Activated T-helper 17 cell treated with anti-CD3 and anti-CD28 coated beads, Interleukin-2, amount 50 U/mL, for 72 hours (primary cell): ENCODE results near the gene NR0B1. TPM values are rescaled to one million over a fixed set of nuclear protein-coding genes. Genes with fewer than 3 reads are reported as not detected.

Experiments
- ATAC-seq: fragments of 150-1000 bp; cut with Tn5 transposase; replicated peaks from 2 replicates; pipeline ENCODE4 v1.10.0; 2021; ENCODE audit warnings: mild to moderate bottlenecking, moderate library complexity
- H3K27ac Mint-ChIP-seq: one replicate; pipeline ENCODE4 v1.8.0; 2022; ENCODE audit warnings: mixed read lengths
- H3K27me3 Mint-ChIP-seq: one replicate; pipeline ENCODE4 v1.8.0; 2022; ENCODE audit warnings: mixed read lengths
- H3K36me3 Mint-ChIP-seq: one replicate; pipeline ENCODE4 v1.8.0; 2022; ENCODE audit warnings: low read depth, mild to moderate bottlenecking, mixed read lengths
- H3K4me1 Mint-ChIP-seq: one replicate; pipeline ENCODE4 v1.8.0; 2022; ENCODE audit warnings: mixed read lengths
- H3K4me3 Mint-ChIP-seq: one replicate; pipeline ENCODE4 v1.8.0; 2022; ENCODE audit warnings: mild to moderate bottlenecking, mixed read lengths
- H3K9me3 Mint-ChIP-seq: one replicate; pipeline ENCODE4 v1.8.0; 2022; ENCODE audit warnings: mixed read lengths
- total RNA-seq, 2 donors: library from RNA; stranded (reverse); gene quantifications; one replicate each; pipeline ENCODE4 v1.2.3, GENCODE V29; 2022

The NR0B1 gene
- total RNA-seq, 2 donors from 2014 or later: not detected

- H3K27me3 Mint-ChIP-seq: no peaks in the 10 kb centered on the region
- no peak for ATAC-seq
- no peaks in the 10 kb centered on the region for H3K4me1 Mint-ChIP-seq
- no peak overlapping the region for H3K4me3 Mint-ChIP-seq
- no peak overlapping the region for H3K27ac Mint-ChIP-seq
- no peaks in the 10 kb centered on the region for H3K36me3 Mint-ChIP-seq
- H3K9me3 Mint-ChIP-seq: no peaks in the 10 kb centered on the region
Measured at GRCh38 chrX:30301208-30301607, 8.0 kb downstream of the NR0B1 start.

DNA sequence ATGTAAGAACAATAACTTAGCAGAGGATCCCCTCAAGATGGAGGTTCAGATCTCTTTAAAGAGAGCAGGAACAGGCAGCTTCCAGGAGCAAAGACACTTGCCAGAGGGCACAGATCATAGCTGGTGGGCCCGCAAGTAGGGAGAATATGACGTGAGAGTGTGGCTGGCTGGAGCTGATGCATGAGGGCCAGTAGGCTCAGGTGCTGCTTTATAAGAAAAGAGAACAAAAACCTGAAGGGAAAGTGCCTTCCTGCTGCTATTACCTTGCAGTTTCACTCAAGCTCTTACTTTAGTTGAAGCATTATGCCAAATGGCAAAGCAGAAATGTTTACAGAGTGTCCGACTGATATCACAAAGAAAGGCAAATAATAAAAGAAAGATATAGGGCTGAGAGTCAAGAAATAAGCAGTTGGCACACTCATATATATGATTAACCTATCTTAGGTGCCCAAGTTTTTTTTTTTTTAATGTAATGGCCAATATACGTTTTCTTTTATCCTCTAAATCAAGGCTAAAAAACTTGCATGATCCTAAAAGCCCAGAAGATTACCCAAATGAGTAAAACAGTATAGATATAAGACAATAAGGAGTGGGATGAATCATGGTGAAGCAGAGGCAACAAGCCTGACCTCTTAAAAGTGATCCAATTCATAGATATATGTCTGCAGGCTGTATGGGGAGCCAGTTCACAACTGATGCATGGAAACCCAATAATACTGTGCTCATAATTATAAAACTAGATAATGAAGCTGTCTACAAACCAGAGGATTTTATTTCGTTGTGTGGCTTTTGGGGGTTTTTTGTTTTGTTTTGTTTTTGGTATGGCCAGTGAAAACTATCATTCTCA lies 12.6 kb downstream of the NR0B1 start:
- Mint-ChIP-seq H3K36me3 (no peaks in the 10 kb centered on the region), H3K4me1 (no peaks in the 10 kb centered on the region), H3K27me3 (no peaks in the 10 kb centered on the region), H3K4me3 (no peak overlapping the region), H3K9me3 (no peaks in the 10 kb centered on the region), H3K27ac (no peak overlapping the region)
- ATAC-seq: no peak

DNA sequence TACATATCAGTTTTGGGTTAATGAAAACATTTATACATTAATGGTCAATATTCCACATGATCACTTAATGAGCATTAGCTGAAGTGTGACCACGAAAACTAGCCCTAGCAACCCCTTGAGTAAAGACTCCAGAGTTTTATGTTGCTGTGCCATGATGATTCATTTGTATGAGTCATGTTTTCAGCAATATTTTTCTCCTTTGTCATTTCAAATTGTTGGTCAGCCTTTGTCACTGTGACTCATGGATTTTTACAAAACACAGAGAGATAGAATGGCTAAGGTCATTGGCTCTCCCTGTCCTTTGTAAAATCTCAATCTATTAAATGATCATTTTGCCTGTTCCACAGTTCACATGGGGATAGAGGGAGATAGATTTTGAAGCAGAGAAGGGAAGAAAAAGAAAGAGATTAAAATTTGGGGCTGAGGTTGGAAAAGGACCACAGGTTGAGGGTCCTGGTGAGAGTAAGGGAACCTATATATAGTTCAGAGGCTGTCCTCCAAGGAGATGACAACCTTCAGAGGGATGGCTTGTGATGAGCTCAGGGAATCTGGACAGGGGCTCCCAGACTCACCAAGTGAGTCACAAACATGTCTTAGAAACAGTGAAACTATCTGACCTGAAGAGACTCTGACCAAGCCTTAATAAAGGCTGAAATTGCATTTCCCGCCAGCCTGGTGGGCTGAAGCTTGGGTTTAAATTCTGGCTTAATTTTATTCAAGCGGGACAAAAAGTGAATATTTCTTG lies 25.6 kb downstream of the NR0B1 start:
- H3K27ac Mint-ChIP-seq: peak overlapping the region; percentile 72
- H3K27me3 Mint-ChIP-seq: no peaks in the 10 kb centered on the region
- no peaks in the 10 kb centered on the region for H3K4me1 Mint-ChIP-seq
- no peaks in the 10 kb centered on the region for H3K36me3 Mint-ChIP-seq
- no peak overlapping the region for H3K4me3 Mint-ChIP-seq
- no peaks in the 10 kb centered on the region for H3K9me3 Mint-ChIP-seq
- ATAC-seq: peak; percentile 58

GRCh38 chrX:30282527-30282926 lies 26.7 kb downstream of the NR0B1 start:
- H3K36me3 Mint-ChIP-seq: no peaks in the 10 kb centered on the region
- H3K4me1 Mint-ChIP-seq: no peaks in the 10 kb centered on the region
- H3K27me3 Mint-ChIP-seq: no peaks in the 10 kb centered on the region
- H3K9me3 Mint-ChIP-seq: no peaks in the 10 kb centered on the region
- ATAC-seq: no peak
- H3K27ac Mint-ChIP-seq: no peak overlapping the region
- no peak overlapping the region for H3K4me3 Mint-ChIP-seq

GRCh38 chrX:30280428-30280827 lies 28.8 kb downstream of the NR0B1 start:
- Mint-ChIP-seq H3K9me3 (no peaks in the 10 kb centered on the region), H3K27ac (no peak overlapping the region), H3K4me1 (no peaks in the 10 kb centered on the region), H3K36me3 (no peaks in the 10 kb centered on the region), H3K27me3 (no peaks in the 10 kb centered on the region), H3K4me3 (no peak overlapping the region)
- ATAC-seq: no peak

GRCh38 chrX:30278365-30278764 lies 30.8 kb downstream of the NR0B1 start:
- no peak for ATAC-seq
- no peaks in the 10 kb centered on the region for H3K4me1 Mint-ChIP-seq
- H3K9me3 Mint-ChIP-seq: no peaks in the 10 kb centered on the region
- H3K27ac Mint-ChIP-seq: no peak overlapping the region
- no peaks in the 10 kb centered on the region for H3K36me3 Mint-ChIP-seq
- no peak overlapping the region for H3K4me3 Mint-ChIP-seq
- H3K27me3 Mint-ChIP-seq: no peaks in the 10 kb centered on the region

DNA sequence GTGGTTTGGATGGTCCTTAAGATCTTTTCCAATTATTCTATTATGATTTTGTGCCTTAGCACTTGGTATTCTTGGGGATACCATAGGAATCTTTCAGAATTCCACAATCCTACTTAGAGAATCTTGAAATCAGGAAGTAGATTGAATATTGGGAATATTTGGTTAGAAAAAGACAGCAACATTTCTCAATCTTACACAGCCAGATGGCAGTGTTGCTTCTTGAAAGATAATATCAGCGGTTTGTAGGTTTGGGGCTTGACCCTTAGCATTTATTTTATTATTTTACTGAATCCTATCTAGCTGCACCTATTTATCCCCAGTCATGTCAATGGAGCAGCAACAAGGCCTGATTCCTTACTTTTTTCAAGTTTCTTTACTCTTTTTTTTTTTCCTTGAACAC lies 33.7 kb downstream of the NR0B1 start:
- no peaks in the 10 kb centered on the region for H3K4me1 Mint-ChIP-seq
- no peak overlapping the region for H3K4me3 Mint-ChIP-seq
- no peaks in the 10 kb centered on the region for H3K36me3 Mint-ChIP-seq
- no peaks in the 10 kb centered on the region for H3K27me3 Mint-ChIP-seq
- no peak overlapping the region for H3K27ac Mint-ChIP-seq
- no peaks in the 10 kb centered on the region for H3K9me3 Mint-ChIP-seq
- no peak for ATAC-seq

DNA sequence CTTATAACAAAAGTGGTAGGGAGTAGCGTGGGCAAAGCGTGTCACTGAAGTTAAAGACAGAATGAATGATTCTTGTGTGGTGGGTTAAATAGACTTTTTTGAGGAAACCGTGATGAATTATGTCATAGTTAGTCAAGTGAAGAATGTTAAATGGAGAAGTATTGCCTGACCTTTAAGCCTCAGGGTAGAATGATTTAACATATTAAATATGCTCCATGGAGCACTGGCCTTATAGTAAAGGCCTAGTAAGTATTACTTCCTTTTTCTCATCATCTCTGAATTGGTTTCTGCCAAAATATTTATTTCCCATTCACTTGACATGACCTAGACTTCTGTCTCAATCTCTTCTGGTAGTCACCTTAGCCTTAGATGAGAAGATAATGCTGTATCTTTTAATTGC lies 38.6 kb downstream of the NR0B1 start:
- Mint-ChIP-seq H3K4me1 (no peaks in the 10 kb centered on the region), H3K27ac (no peak overlapping the region), H3K9me3 (no peaks in the 10 kb centered on the region), H3K36me3 (no peaks in the 10 kb centered on the region), H3K4me3 (no peak overlapping the region), H3K27me3 (peaks cover 4% of the 10 kb centered on the region)
- ATAC-seq: no peak

DNA sequence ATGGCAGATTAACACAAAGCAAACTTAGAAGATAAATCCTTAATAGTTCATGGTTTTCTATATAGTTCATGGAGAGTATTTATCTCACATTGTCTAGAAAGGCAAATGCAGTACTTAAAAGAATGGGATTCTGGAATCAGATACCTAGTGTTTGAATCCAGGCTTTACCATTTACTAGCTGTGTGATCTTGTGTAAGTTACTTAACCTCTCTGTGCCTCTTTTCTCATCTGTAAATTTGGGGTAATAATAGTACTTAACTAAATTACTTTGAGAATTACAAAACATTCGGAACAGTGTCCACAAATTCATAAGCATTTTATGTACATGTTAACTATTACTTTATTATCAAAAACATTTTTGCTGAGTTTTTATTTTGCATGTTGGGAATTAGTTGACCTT lies 46.4 kb downstream of the NR0B1 start:
- Mint-ChIP-seq H3K9me3 (no peaks in the 10 kb centered on the region), H3K27me3 (no peaks in the 10 kb centered on the region), H3K4me3 (no peak overlapping the region), H3K27ac (no peak overlapping the region), H3K4me1 (no peaks in the 10 kb centered on the region), H3K36me3 (no peaks in the 10 kb centered on the region)
- no peak for ATAC-seq

GRCh38 chrX:30261012-30261411 lies 48.2 kb downstream of the NR0B1 start:
- no peaks in the 10 kb centered on the region for H3K9me3 Mint-ChIP-seq
- no peak for ATAC-seq
- no peaks in the 10 kb centered on the region for H3K27me3 Mint-ChIP-seq
- no peak overlapping the region for H3K4me3 Mint-ChIP-seq
- H3K36me3 Mint-ChIP-seq: no peaks in the 10 kb centered on the region
- H3K27ac Mint-ChIP-seq: no peak overlapping the region
- no peaks in the 10 kb centered on the region for H3K4me1 Mint-ChIP-seq

GRCh38 chrX:30259927-30260326 lies 49.3 kb downstream of the NR0B1 start:
- no peaks in the 10 kb centered on the region for H3K36me3 Mint-ChIP-seq
- H3K27me3 Mint-ChIP-seq: no peaks in the 10 kb centered on the region
- no peak overlapping the region for H3K4me3 Mint-ChIP-seq
- H3K4me1 Mint-ChIP-seq: no peaks in the 10 kb centered on the region
- ATAC-seq: no peak
- no peaks in the 10 kb centered on the region for H3K9me3 Mint-ChIP-seq
- H3K27ac Mint-ChIP-seq: no peak overlapping the region

Other genes starting within 250 kb of the NR0B1 start
- not detected for gene MAGEB2, start 93.8 kb downstream of the NR0B1 start, total RNA-seq
- not detected for gene MAGEB3, start 78.7 kb downstream of the NR0B1 start, total RNA-seq
- gene MAGEB4, start 67.4 kb downstream of the NR0B1 start, total RNA-seq: not detected
- gene MAGEB1, start 62.2 kb downstream of the NR0B1 start, total RNA-seq: not detected